WTC11 (cell line): ENCODE measurements around the gene EPN2. TPM values are rescaled to one million over a fixed set of nuclear protein-coding genes. Genes with fewer than 3 reads are reported as not detected.

ENCODE experiments used
- ATAC-seq: fragments of 200-7000 bp; cut with Tn5 transposase; 2 replicates; pipeline ENCODE4 v1.10.0; 2021; ENCODE audit warnings: mild to moderate bottlenecking, moderate library complexity
- CTCF ChIA-PET: fragments of 300-600 bp; sonication (Branson Sonifier 250); formaldehyde crosslinking; loops from one replicate; lab custom pipeline; 2021; ENCODE audit warnings: antibody characterized with exemption; lab: Charles Lee
- POLR2A ChIA-PET: fragments of 350-600 bp; sonication (Branson Sonifier 250); formaldehyde crosslinking; loops from one replicate; lab custom pipeline; 2021; ENCODE audit warnings: antibody characterized with exemption; lab: Charles Lee
- DNase-seq: peaks from one replicate; pipeline ENCODE4 v3.0.0; 2021; ENCODE audit warnings: low spot score
- H3K27ac Mint-ChIP-seq: 2 replicates; pipeline ENCODE4 v1.8.0; 2021; ENCODE audit warnings: mixed read lengths
- H3K27me3 Mint-ChIP-seq: 2 replicates; pipeline ENCODE4 v1.8.0; 2021; ENCODE audit warnings: low read depth, mild to moderate bottlenecking, moderate library complexity, mixed read lengths
- H3K36me3 Mint-ChIP-seq: 2 replicates; pipeline ENCODE4 v1.8.0; 2021; ENCODE audit warnings: mixed read lengths
- H3K4me1 Mint-ChIP-seq: 2 replicates; pipeline ENCODE4 v1.8.0; 2022; ENCODE audit warnings: mixed read lengths
- H3K4me3 Mint-ChIP-seq: 2 replicates; pipeline ENCODE4 v1.8.0; 2021; ENCODE audit warnings: mild to moderate bottlenecking, moderate library complexity, mixed read lengths
- H3K9me3 Mint-ChIP-seq: 2 replicates; pipeline ENCODE4 v1.8.0; 2021; ENCODE audit warnings: mixed read lengths
- CDX4 ChIP-seq: fragments of 250-450 bp; sonication (Bioruptor Pico); IDR thresholded peaks from 2 replicates; pipeline ENCODE4 v1.9.0; 2021; ENCODE audit warnings: moderate library complexity, mild to moderate bottlenecking, inconsistent platforms, borderline replicate concordance
- FOXJ3 ChIP-seq: sonication (generic); formaldehyde crosslinking; IDR thresholded peaks from 2 replicates; pipeline ENCODE4 v1.9.0; 2021; ENCODE audit warnings: missing genetic modification reagents, mild to moderate bottlenecking, borderline replicate concordance
- FOXP1 ChIP-seq: sonication (generic); formaldehyde crosslinking; IDR thresholded peaks from 2 replicates; pipeline ENCODE4 v1.8.0; 2022; ENCODE audit warnings: missing genetic modification reagents, mild to moderate bottlenecking, moderate library complexity, borderline replicate concordance
- GABPB1 ChIP-seq: sonication (generic); formaldehyde crosslinking; IDR thresholded peaks from 2 replicates; pipeline ENCODE4 v1.8.1; 2023; ENCODE audit warnings: mild to moderate bottlenecking, missing genetic modification reagents
- GRHL2 ChIP-seq: fragments of 250-450 bp; sonication (Bioruptor Pico); IDR thresholded peaks from 2 replicates; pipeline ENCODE4 v1.8.0; 2022; ENCODE audit warnings: mild to moderate bottlenecking, moderate library complexity; ENCODE audit not compliant: insufficient replicate concordance, severe bottlenecking
- HMGXB4 ChIP-seq: sonication (generic); formaldehyde crosslinking; IDR thresholded peaks from 2 replicates; pipeline ENCODE4 v1.8.1; 2023; ENCODE audit warnings: mild to moderate bottlenecking, moderate library complexity, missing genetic modification reagents
- NFATC4 ChIP-seq: fragments of 250-450 bp; sonication (Bioruptor Pico); IDR thresholded peaks from 2 replicates; pipeline ENCODE4 v1.9.0; 2021; ENCODE audit warnings: mild to moderate bottlenecking
- NFYB ChIP-seq: sonication (generic); formaldehyde crosslinking; conservative IDR thresholded peaks from 2 replicates; pipeline ENCODE4 v1.8.0; 2022; ENCODE audit warnings: low read depth, missing genetic modification reagents
- PREB ChIP-seq: sonication (generic); formaldehyde crosslinking; IDR thresholded peaks from 2 replicates; pipeline ENCODE4 v1.8.1; 2022; ENCODE audit warnings: mild to moderate bottlenecking, missing genetic modification reagents, moderate library complexity, borderline replicate concordance
- PRRX2 ChIP-seq: fragments of 250-450 bp; sonication (Bioruptor Pico); IDR thresholded peaks from 2 replicates; pipeline ENCODE4 v1.8.0; 2021; ENCODE audit warnings: mild to moderate bottlenecking
- SMAD3 ChIP-seq: sonication (generic); formaldehyde crosslinking; IDR thresholded peaks from 2 replicates; pipeline ENCODE4 v1.8.0; 2022; ENCODE audit warnings: missing genetic modification reagents, mild to moderate bottlenecking, borderline replicate concordance
- SP1 ChIP-seq: sonication (generic); formaldehyde crosslinking; conservative IDR thresholded peaks from 2 replicates; pipeline ENCODE4 v1.8.1; 2022; ENCODE audit warnings: missing genetic modification reagents
- TP53 ChIP-seq: sonication (generic); formaldehyde crosslinking; IDR thresholded peaks from 2 replicates; pipeline ENCODE4 v1.8.1; 2023; ENCODE audit warnings: mild to moderate bottlenecking, missing genetic modification reagents
- ZNF121 ChIP-seq: sonication (generic); formaldehyde crosslinking; IDR thresholded peaks from 2 replicates; pipeline ENCODE4 v1.8.0; 2023; ENCODE audit warnings: missing genetic modification reagents
- total RNA-seq: library from RNA; stranded (reverse); gene quantifications from 3 replicates; pipeline ENCODE4 v1.2.3, GENCODE V29; 2021
- TF ChIP-seq, protein P1 (sequence below): fragments of 200-600 bp; IDR thresholded peaks from 2 replicates; pipeline ENCODE4 v1.8.0; 2022; ENCODE audit warnings: antibody characterized with exemption
- TF ChIP-seq, protein P2 (sequence below): sonication (generic); formaldehyde crosslinking; IDR thresholded peaks from 2 replicates; pipeline ENCODE4 v1.8.1; 2023; ENCODE audit warnings: mild to moderate bottlenecking, missing genetic modification reagents, moderate library complexity
- TF ChIP-seq, protein P3 (sequence below): fragments of 250-450 bp; sonication (Bioruptor Pico); IDR thresholded peaks from 2 replicates; pipeline ENCODE4 v2.1.2; 2022; ENCODE audit warnings: mild to moderate bottlenecking, moderate library complexity
- TF ChIP-seq, protein P4 (sequence below): sonication (generic); formaldehyde crosslinking; IDR thresholded peaks from 2 replicates; pipeline ENCODE4 v1.8.1; 2023; ENCODE audit warnings: mild to moderate bottlenecking, missing genetic modification reagents

The EPN2 gene
- total RNA-seq, 1 experiment from 2014 or later, result 48.8 TPM

DNA sequence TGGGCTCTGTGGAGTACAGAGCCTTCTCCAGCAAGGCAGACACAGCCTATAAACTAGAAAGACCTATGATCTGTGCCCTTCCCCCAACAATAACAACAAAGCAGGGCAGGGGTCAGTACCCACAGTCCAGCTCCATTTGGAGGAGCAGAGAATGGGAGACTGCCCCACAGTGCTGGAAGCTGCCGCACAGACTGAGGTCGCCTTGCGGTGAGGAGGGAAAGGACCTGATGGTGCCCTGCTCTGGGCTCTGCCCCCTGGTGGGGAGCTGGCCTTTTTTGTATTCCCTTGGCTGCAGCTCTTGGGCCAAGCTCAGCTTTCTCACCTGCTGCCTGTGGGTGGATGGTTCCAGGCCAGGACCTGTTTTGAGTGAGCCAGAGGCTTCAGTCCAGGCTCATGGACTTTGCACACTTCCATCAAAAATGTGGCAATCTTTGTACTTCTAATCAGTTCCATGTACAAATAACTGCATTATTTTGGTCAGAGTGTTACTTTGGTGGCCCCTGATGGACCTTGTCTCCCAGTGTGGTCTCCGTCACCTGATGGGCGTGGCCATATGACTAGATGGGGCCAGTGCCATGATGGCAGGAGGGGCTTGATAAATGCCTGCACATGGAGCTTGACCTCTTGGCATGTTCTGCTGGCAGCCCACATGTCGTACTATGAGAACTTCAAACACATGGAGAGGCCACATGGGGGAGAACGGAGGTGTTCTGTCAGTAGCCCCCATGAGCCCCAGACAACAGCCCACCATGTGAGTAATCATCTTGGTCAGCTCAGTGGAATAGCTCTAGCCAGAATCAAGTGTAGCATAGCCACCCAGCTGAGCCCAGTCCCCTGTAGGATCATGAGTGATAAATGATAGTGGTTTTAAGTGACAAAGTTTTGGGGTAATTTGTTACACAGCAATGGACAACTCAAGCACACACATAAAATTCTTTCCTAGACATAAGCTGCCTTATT lies 101.1 kb downstream of the EPN2 start:
- Mint-ChIP-seq H3K4me3 (0 out of 2 replicates have a peak overlapping the region, but pooled peaks have one; percentile 12), H3K27me3 (no peaks in the 10 kb centered on the region), H3K9me3 (no peaks in the 10 kb centered on the region), H3K27ac (peak overlapping the region; percentile 95), H3K36me3 (0 out of 2 replicates have a peak, but pooled peaks cover 2% of the 10 kb centered on the region), H3K4me1 (peaks cover 46% of the 10 kb centered on the region)
- ATAC-seq (peak; percentile 62), DNase-seq (peak; percentile 76)
- POLR2A ChIA-PET, result interaction anchor here (0.6 to 0.9 kb wide), 2 partner anchors 39 to 344 kb away, joined by 3 read pairs; no protein-coding TSS in a partner anchor
- CTCF ChIA-PET, result interaction anchor here (0.6 to 5.8 kb wide), 43 partner anchors 8 to 424 kb away, joined by 3 to 71 read pairs (median 5); partner anchors contain the start of genes ALDH3A2, B9D1, EPN2 and MAPK7
- TF ChIP-seq, protein P1, sequence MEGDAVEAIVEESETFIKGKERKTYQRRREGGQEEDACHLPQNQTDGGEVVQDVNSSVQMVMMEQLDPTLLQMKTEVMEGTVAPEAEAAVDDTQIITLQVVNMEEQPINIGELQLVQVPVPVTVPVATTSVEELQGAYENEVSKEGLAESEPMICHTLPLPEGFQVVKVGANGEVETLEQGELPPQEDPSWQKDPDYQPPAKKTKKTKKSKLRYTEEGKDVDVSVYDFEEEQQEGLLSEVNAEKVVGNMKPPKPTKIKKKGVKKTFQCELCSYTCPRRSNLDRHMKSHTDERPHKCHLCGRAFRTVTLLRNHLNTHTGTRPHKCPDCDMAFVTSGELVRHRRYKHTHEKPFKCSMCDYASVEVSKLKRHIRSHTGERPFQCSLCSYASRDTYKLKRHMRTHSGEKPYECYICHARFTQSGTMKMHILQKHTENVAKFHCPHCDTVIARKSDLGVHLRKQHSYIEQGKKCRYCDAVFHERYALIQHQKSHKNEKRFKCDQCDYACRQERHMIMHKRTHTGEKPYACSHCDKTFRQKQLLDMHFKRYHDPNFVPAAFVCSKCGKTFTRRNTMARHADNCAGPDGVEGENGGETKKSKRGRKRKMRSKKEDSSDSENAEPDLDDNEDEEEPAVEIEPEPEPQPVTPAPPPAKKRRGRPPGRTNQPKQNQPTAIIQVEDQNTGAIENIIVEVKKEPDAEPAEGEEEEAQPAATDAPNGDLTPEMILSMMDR, result 0 out of 2 replicates have a peak, but pooled peaks have one; percentile 22
- TF ChIP-seq PRRX2 (CRISPR knock-in tag) (no peak), NFYB (0 out of 2 replicates have a peak, but pooled peaks have one; percentile 19), GABPB1 (CRISPR knock-in tag) (peak; percentile 18; the same call in 1 of the 2 replicates), SP1 (CRISPR knock-in tag) (peak; percentile 43; the same call in 1 of the 2 replicates), NFATC4 (no peak), ZNF121 (0 out of 2 replicates have a peak, but pooled peaks have one; percentile 44), HMGXB4 (0 out of 2 replicates have a peak, but pooled peaks have one; percentile 54)

DNA sequence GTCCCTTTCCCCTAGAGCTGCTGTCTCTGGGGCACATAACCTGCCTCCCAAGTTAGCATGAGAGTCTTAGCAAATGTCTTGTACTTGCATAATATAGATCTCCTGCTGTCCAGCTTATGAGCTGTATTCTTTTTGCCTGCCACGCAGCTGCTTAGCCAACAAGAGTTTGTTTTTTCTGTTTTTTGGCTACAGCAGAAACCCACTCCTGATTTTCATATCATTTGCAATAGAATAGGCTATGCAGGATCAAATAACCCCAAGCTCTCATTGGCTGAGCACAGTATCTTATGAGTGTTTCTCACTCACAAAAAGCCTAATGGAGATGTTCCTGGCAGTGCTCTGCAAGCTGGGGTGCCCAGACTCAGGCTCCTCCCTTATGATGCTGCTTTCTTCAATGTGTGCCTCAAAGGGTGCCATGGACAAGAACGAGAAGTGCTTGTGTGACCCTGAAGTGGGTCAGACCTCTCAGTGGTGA lies 102.2 kb downstream of the EPN2 start:
- ChIA-PET CTCF (interaction anchor here (0.6 to 5.8 kb wide), 14 partner anchors 17 to 423 kb away, joined by 3 to 71 read pairs (median 8); partner anchors contain the start of genes B9D1, EPN2 and MAPK7), POLR2A (no interaction called here)
- H3K4me1 Mint-ChIP-seq, result peaks cover 44% of the 10 kb centered on the region
- peak; percentile 9 for DNase-seq
- no peaks in the 10 kb centered on the region for H3K9me3 Mint-ChIP-seq
- H3K36me3 Mint-ChIP-seq, result 0 out of 2 replicates have a peak, but pooled peaks cover 2% of the 10 kb centered on the region
- 0 out of 2 replicates have a peak overlapping the region, but pooled peaks have one; percentile 12 for H3K4me3 Mint-ChIP-seq
- no peak for TF ChIP-seq FOXJ3 (CRISPR knock-in tag)
- TF ChIP-seq, protein P2, sequence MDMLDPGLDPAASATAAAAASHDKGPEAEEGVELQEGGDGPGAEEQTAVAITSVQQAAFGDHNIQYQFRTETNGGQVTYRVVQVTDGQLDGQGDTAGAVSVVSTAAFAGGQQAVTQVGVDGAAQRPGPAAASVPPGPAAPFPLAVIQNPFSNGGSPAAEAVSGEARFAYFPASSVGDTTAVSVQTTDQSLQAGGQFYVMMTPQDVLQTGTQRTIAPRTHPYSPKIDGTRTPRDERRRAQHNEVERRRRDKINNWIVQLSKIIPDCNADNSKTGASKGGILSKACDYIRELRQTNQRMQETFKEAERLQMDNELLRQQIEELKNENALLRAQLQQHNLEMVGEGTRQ, result peak; percentile 17; the same call in 1 of the 2 replicates
- TF ChIP-seq, all 79 proteins: peak for 1
- H3K27me3 Mint-ChIP-seq, result no peaks in the 10 kb centered on the region
- peak overlapping the region; percentile 95 for H3K27ac Mint-ChIP-seq
- peak; percentile 7; the same call in 1 of the 2 replicates for ATAC-seq

- peak; percentile 7 for DNase-seq
- no peaks in the 10 kb centered on the region for H3K27me3 Mint-ChIP-seq
- peaks cover 3% of the 10 kb centered on the region; the same call in 1 of the 2 replicates for H3K36me3 Mint-ChIP-seq
- H3K4me1 Mint-ChIP-seq, result peaks cover 44% of the 10 kb centered on the region
- H3K9me3 Mint-ChIP-seq, result no peaks in the 10 kb centered on the region
- H3K4me3 Mint-ChIP-seq, result no peak overlapping the region
- ChIA-PET CTCF (interaction anchor here (0.8 to 5.8 kb wide), 2 partner anchors 20 to 22 kb away, joined by 4 to 58 read pairs; partner anchors contain the start of gene B9D1), POLR2A (no interaction called here)
- H3K27ac Mint-ChIP-seq, result peak overlapping the region; percentile 22; the same call in 1 of the 2 replicates
- no peak for ATAC-seq
- TF ChIP-seq CDX4 (CRISPR knock-in tag) (no peak), GRHL2 (CRISPR knock-in tag) (no peak), FOXP1 (CRISPR knock-in tag) (no peak), SMAD3 (no peak), TP53 (CRISPR knock-in tag) (no peak), PREB (no peak)
- TF ChIP-seq, protein P3, sequence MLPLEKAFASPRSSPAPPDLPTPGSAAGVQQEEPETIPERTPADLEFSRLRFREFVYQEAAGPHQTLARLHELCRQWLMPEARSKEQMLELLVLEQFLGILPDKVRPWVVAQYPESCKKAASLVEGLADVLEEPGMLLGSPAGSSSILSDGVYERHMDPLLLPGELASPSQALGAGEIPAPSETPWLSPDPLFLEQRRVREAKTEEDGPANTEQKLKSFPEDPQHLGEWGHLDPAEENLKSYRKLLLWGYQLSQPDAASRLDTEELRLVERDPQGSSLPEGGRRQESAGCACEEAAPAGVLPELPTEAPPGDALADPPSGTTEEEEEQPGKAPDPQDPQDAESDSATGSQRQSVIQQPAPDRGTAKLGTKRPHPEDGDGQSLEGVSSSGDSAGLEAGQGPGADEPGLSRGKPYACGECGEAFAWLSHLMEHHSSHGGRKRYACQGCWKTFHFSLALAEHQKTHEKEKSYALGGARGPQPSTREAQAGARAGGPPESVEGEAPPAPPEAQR (CRISPR knock-in tag), result no peak
- TF ChIP-seq, protein P4, sequence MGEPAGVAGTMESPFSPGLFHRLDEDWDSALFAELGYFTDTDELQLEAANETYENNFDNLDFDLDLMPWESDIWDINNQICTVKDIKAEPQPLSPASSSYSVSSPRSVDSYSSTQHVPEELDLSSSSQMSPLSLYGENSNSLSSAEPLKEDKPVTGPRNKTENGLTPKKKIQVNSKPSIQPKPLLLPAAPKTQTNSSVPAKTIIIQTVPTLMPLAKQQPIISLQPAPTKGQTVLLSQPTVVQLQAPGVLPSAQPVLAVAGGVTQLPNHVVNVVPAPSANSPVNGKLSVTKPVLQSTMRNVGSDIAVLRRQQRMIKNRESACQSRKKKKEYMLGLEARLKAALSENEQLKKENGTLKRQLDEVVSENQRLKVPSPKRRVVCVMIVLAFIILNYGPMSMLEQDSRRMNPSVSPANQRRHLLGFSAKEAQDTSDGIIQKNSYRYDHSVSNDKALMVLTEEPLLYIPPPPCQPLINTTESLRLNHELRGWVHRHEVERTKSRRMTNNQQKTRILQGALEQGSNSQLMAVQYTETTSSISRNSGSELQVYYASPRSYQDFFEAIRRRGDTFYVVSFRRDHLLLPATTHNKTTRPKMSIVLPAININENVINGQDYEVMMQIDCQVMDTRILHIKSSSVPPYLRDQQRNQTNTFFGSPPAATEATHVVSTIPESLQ (CRISPR knock-in tag), result no peak
Measured at GRCh38 chr17:19341211-19341631, 104.1 kb downstream of the EPN2 start.
